DMS153 treated with DMSO at 0.1 percent for 48 hours (cell line): ENCODE measurements around the gene GALNS.
"Not testable (repeated sequence)": the region's sequence is repeated elsewhere in the genome, so short reads cannot be mapped to it uniquely, and the experiment has no call there.

ENCODE experiments used
- DNase-seq: peaks from one replicate; lab custom pipeline; 2025; ENCODE audit not compliant: unreplicated experiment; lab: John Stamatoyannopoulos, UW

The GALNS gene

DNA sequence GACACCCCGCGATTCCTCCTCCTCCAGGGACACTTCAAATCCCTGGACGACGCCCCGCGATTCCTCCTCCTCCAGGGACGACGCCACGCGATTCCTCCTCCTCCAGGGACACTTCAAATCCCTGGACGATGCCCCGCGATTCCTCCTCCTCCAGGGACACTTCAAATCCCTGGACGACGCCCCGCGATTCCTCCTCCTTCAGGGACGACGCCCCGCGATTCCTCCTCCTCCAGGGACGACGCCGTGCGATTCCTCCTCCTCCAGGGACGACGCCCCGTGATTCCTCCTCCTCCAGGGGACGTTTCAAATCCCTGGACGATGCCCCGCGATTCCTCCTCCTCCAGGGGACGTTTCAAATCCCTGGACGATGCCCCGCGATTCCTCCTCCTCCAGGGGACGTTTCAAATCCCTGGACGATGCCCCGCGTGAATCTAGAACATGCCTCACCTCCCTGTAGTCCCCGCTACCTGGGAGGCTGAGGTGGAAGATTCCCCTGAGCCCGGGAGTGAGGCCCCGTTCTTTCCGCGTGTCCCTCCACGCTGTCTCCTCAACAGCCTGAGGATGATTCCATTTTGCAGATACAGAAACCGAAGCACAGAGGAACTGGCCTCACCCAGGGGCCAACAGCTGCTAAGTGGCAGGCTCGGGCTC lies 33.1 kb upstream of the GALNS start:
- DNase-seq = not testable (repeated sequence)

DNA sequence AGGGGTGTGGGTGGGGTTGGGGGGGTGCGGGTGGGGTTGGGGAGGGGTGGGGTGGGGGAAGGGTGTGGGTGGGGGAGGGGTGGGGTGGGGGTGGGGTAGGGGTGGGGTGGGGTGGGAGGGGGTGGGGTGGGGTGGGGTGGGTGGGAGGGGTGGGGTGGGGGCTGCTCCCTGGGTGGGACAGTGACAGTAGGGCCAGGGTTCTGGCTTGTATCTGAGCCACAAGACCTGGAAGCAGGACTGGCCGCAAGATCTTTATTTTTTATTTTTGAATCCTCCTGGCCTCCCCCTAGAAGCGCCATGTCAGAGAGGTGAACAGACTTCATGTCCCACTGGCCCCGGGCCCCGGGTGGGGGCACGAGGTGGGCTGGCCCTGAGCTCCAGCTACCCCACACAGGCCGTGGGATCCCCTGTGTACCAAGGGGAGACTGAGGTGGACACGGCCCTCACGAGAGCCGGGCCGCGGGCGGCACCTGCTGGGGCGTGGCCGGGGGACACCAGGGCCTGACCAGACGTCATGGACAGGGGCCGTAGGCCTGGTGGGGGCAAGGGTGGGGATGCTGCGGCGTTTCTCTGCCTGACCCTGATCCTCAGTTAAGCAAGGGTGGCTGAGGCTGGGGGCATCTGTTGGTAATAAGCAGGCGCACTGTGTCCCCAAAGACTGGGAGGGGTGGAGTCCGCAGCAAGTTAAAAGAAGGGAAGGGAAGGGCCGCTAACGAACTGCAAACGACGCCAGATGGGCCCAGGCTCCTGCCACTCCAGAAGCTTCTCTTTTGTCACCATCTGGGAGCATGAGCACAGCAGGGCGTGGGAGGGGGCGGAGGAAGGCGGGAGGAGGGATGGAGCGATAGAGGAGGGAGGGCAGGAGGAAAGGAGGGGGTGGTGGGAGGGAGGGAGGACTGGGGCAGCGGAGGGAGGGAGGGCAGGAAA lies 32.0 kb upstream of the GALNS start:
- DNase-seq = peak; percentile 19

DNA sequence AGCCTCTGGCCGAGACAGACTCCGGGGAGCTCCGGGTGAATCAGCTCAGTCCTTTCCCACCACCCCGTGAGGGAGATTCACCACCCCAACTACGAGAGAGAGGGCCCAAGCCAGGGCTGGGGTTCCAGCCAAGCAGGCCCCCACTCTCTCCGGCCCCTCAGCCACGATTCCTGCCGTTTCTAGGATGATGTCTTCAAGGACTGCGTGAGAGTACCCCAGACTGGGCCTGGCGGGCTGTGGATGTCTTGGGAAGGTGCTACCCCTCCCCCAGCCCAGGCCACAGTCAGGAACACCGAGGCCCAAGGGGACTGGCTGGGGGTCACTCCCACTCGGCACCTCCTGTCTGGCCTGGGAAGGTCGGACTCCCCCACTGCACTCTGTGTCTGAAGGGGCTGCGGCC lies 31.3 kb upstream of the GALNS start:
- DNase-seq = no peak

DNA sequence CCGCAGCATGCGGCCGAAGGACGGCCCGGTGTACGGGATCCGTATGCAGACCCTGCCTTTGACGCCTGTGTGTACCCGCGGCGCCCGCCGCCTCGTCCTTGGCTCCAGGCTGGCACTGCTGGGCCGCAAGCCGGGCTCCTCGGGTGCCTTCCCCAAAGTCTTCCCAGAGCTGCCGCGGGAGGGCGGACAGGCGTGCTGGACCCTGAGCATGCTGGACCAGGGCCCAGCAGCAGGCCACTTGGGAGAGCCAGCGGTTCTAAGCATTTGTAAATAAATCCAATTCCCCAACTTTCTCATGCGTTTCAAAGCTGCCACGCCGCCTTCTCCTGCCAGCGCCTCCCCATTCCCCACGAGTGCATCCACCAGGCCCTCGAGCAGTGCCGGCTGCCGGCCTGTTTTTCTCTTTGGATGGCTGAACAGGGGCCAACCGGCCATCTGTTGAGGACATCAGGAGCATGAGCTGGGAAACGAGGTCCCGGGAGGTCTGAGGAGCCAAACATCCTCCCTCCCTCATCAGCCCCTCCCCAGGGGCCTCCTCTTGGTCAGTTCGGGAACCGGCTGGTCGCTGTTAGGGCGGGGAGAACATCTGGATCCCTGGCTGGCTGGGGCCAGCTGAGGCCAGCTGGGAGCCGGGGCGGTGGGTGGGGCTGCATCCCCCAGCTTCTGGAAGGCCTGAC lies 30.2 kb upstream of the GALNS start:
- no peak for DNase-seq

DNA sequence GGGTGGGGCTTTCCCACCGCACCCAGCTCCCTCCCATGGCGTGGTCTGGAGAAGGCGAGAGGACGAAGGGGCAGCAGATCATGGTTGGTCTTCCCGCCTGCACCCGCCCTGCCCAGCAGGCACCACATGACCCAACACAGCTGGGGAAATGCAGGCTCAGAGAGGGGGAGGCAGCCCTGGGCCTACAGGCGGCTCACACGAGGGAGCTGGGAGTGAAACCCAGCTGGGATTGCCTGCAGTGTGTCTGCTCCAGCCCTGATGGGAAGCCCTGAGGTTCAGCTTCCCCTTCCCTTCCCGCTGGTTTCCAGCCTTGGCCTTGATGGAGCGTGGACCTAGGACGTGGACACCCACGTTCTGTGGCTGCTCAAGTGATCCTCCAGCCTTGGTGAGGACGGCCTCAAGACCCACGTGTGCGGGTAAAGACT lies 29.7 kb upstream of the GALNS start:
- DNase-seq = no peak

DNA sequence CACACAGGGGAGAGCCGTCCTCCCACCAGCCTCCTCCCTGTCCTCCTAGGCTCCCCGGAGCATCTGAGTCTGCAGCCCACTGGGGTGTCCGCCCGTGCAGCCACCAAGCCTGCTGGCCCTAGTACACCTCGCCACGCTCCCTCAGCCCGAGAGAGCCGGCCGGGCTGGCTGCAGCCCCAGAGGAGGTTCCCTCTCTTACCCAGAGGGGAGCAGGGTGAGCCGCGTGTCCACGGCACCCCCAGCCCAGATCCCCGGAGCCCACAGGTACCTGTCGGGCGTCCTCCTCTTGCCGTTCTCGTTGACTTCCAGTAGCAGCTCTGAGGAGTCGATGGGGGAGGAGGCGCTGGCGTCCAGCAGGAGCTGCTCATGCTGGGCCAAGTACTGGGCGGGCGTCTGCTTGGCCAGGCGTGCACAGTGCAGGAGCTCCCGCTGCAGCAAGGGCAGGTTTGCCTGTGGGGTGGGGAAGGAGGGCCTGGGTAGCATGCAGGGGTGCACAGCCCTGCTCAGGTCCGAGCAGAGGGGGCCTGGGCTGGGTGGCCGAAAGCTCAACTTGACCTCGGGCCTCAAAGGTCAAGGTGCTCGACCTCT lies 29.0 kb upstream of the GALNS start:
- DNase-seq = no peak

DNA sequence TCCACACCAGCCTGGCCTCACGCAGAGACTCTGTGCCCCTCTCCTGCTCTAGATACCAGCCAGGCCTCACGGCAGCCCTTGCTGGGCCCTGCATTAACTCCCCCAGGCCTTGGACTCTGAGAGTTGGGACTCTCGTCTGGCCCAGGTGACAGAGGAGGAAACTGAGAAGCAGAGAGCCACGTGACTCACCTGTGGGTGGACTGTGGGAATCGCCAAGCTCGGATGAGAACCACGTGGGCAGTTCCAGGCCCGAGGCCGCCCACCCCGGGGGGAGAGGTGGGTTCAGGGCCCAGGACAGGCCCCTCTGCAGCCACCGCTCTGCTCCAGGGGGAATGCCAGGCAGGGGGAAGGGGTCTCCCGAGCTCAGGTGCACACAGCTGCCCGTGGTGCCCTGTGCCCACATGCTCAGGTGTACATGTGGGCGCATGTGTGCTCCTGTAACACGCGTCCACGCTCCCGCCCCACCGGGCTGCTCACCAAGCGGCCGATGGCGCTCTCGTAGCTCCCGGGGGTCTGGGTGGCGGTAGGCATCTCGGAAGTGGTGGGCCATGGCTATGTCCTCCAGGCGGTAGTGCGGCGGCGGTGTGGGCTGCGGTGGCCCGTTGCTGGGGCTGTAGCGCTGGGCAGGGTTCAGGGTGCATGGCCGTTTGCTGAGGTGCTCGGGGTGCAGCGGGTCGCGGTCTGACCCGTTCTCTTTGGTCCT lies 28.0 kb upstream of the GALNS start:
- no peak for DNase-seq

DNA sequence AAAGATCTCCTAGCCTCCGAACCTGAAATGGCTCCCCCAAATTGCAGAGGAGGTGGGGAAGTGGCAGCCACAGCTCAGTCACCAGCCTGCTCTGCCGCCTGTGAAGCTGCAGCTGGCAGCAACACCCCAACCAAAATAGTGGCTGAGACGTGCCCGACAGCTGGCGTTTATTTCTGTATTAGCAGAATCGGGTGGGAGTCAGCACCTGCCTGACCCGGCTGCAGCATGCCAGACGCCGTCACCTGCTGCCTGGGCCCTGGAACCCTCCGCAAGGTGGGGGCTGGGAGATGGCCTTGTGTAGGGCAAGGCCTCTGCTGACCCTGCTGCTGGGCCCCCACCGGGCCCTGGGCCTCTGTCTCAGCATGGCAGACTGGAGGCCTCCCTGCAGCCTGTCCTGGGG lies 27.2 kb upstream of the GALNS start:
- DNase-seq = no peak

DNA sequence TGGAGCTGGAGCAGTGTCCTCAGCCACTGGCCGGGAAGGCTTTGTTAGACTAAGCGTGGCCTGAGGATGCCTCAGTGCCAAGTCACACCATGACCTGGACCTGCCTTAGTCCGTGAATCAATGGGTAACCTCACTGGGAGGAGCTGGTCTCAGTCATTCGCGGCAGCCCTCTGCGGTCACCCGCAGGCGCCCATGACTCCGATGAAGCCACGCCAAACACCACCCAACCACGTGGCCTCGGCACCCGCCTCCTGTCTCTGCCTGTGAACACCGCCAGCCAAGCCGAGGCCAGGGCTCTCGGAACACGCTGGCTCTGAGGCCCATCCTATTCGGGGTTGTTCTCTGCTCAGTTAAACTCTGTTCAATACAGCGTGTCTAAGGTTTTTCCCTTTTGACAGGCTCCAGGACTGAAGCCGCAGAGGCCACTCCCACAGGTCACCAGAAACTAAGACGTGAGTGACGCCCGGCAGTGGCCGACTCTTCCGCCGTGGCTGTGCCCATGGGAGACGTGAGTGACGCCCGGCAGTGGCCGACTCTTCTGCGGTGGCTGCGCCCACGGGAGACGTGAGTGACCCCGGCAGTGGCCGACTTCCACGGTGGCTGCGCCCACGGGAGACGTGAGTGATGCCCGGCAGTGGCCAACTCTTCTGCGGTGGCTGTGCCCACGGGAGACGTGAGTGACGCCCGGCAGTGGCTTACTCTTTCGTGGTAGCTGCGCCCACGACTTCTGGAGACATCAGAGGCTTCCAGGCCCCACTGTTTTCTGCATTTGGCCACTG lies 26.6 kb upstream of the GALNS start:
- no peak for DNase-seq

DNA sequence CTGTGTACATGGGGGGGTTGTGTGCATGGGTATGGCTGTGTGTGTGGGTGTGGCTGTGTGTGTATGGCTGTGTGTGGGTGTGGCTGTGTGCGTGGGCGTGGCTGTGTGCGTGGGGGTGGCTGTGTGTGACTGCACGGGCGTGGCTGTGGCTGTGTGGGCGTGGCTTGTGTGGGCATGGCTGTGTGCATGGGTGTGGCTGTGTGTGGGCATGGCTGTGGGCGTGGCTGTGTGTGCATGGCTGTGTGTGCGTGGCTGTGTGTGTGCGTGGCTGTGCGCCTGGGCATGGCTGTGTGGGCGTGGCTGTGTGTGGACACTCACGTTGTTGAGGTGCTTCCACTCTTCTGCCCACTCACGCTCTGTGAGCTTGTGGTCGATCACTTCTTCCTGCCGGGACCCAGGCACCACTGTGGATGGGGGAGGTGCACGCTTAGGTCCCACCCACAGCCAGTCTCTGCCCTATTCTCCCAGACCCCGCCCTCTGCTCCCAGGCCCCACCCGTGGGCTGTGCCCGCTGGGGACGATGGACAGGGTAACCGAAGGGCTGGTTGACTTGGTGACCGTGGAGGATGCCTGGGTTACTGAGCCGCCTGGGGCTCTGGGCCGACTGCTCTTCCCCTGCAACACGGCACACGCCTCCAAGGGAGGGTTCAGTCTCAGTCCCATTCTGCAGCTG lies 25.7 kb upstream of the GALNS start:
- no peak for DNase-seq

DNA sequence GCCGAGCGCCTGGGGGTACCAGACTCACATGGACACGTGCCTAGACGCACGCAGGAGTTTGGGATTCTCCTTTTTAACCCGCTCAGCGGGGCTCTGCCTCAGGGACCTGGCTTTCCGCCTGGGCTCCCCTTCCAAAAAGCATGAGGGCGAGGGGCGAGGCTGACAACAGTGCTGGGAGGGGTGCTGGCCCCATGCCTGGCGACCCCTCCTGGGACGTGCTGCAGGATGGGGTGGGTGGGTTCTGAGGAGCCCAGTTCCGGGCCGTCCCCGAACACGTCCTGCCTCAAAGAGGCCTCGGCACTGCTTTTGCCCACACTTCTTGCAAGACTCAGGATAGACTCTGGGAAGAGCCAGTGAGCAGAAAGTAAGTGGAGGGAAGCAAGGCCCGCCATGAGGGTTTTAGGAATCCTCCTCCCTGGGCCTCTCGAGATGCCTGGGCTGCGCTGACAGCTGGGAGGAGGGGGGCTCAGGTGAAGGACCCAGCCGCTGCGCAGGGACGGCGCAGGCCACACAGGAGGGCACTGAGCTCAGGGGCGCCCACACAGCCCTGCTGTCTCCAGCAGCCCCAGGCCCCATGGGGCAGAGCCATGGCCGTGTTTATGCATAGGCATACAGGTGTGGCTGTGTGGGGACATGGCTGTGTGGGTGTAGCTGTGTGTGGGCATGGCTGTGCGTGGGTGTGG lies 25.1 kb upstream of the GALNS start:
- DNase-seq = no peak

DNA sequence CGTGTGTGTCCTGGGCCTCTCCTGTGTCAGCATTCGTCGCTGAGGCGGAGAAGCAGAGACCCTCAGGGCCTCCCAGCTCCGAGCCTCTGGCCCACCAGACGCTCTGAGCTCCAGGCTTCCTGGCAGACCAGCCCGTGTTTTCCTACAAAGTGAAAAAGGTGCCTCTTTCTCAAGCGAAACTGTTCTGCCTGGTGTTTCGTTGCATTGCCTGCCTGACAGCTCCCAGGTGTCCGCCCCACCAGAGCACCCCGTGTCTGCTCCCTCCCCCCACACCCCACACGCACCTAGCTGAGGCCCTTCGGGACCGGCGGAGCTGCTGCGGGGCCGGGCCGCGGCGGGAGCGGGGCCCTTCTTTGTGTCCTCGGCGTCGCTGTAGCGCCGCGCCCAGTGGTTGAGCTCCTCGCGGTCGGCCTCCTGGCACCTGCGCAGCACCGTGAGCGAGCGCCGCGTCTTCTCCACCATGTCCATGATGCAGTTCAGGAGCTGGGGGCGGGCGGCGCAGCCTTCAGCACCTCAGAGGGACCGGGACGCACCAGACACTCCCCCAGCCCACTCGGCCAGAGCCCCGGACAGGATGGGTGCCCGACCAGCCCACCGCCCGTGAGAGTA lies 24.4 kb upstream of the GALNS start:
- DNase-seq = no peak

DNA sequence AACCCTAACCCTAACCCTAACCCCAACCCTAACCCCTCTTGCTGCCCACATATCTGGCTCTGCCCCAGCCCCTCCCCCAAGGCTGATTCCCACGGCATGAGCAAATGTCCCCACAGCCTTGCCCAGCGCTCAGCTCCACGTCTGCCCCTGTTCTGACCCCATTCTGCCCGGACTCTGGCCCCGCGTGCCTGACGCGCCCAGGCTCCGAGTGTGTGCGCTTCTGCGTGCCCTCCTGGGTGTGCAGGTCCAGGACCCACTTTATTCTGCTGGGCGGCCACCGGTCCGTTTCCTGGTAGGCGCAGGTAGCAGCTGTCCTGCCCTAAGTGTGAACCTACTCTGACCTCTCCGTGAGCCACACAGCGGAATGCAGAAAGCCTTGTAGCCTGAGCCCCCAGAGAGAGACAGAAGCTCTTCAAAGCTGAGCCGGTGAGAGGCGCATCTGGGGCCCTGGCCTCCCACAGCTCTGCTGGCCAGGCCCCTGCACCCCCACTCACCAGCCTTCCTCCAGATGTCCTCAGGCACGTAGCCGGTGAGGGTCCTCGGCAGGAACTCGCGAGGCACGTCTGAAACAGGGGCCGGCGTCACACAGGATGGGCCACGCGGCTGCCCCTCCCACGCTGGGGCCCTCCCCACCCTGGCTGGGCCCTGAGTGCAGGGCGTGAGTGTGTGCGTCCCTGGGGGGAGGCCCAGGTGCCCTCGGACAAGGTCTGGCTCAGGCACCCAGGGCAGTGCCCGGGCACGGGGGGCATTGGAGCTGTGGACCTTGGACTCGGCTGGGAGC lies 23.7 kb upstream of the GALNS start:
- no peak for DNase-seq

DNA sequence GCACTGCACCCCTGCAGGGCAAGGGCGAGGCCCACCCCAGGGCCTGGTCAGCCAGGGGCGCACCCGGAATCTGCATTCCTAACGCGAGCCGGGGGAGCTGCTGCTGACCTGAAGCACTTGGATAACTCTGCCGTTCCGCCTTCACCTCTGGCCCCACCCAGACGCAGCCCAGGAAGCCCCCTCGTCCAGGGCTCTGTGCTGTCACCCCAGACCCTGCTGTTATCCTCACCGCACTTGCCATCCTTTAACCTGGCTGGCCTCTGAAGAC lies 23.0 kb upstream of the GALNS start:
- DNase-seq = no peak

DNA sequence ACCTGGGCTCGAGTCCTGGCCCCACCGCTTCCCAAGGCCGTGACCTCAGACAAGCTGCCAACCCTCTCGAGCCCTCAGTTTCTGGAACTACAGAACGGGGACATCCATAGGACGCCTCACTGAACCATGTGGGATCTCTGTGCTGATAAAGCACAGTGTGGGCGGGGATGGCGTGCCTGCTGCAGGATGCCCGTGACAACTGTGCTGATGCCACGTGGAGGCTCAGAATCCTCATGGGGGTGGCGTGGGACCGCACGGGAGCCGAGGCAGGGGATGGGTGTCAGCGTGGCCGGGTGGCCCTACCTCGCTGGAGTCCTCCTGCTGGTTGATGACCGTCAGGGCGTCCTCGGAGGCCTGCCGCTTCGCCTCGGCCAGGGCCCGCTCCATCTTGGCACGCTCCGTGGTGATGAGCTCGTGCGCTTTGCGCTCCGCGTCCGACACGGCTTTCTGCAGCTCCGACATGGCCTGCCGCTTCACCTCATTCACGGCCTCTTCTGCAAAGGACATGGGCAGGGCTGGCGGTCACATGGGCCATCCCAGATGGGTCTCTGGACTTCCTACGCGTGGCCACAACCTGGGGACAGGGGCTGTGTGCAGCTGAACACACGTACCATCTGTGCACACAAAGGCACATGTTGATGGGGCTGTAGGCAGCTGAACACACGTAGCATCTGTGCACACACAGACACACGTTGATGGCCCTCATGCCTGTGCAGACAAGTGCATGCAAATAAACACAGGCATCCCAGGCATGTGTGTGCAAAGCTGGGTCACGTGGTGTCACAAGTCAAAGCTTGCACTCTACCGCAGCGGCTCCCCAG lies 22.4 kb upstream of the GALNS start:
- DNase-seq = no peak

DNA sequence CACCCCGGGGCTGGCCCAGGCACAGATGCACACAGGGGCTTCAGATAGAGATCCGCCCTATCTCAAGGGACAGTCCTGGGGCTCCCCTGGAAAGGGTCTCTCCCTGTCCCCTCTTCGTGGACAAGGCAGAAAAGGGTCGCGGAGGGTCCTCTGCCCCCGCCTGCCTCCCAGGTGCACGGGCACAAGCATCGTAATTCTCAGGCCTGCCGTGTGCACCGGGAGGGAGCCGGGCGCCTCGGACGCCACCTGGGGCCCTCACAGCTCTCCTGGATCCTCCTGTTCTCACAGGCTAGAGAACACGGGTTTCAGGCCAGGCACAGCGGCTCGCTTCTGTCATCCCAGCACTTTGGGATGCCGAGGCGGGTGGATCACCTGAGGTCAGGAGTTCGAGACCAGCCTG lies 21.6 kb upstream of the GALNS start:
- no peak for DNase-seq

DNA sequence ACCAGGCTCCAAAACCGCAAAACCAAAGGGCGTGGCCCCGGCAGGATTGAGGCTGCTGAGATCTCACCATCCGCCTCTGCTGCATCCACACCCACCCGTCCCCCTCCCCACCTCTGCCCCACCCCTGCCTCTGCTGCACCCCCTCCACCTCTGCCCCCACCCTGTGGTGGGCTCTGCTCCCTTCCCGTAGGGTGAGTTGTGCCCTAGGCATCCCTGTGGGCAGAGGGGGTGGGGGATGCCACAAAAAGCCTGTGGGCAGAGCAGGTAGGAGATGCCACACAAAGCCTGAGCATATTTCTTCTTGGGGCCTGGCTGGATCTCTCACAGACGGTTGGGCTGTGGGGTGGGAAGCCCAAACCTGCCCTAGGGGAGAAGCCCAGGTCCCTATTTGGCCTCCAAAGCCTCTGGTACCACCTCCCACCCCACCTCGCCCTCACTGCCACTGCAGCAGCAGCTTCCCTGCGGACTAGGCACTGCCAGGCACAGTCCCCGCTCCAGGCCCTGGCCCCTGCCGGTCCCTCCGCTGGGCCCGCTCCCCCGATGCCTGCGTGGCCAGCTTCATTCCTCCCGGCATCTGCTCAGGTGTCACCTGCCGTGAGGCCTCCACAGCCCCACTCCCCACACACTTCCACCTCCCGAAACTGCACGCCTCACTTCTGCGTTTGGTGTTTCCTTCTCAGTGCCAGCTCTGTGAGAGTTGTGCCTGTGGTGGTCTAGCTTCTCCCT lies 21.0 kb upstream of the GALNS start:
- no peak for DNase-seq
